Activated T-helper 1 cell treated with anti-CD3 and anti-CD28 coated beads, Interleukin-12 subunit alpha, Interleukin-12 subunit beta, Interleukin-2, Interleukin-4 antibody, amounts not matched to agents 30 ng/mL and 10 ng/mL and 1 ng/mL, durations not matched to agents 14 hours and 24 hours and 36 hours (primary cell): ENCODE results near the gene USP10. TPM values are rescaled to one million over a fixed set of nuclear protein-coding genes. Genes with fewer than 3 reads are reported as not detected.

Experiments used
- DNase-seq: peaks from one replicate; pipeline ENCODE4 v3.0.0; 2021; ENCODE audit warnings: low spot score
- H3K27ac Mint-ChIP-seq: one replicate; pipeline ENCODE4 v1.8.0; 2021; ENCODE audit warnings: mild to moderate bottlenecking, mixed read lengths
- H3K27me3 Mint-ChIP-seq: one replicate; pipeline ENCODE4 v1.8.0; 2022; ENCODE audit warnings: mild to moderate bottlenecking, moderate library complexity, mixed read lengths; ENCODE audit not compliant: insufficient read depth
- H3K36me3 Mint-ChIP-seq: one replicate; pipeline ENCODE4 v1.8.0; 2021; ENCODE audit warnings: low read depth, mixed read lengths
- H3K4me1 Mint-ChIP-seq: one replicate; pipeline ENCODE4 v1.8.0; 2021; ENCODE audit warnings: low read depth, mixed read lengths
- H3K4me3 Mint-ChIP-seq: one replicate; pipeline ENCODE4 v1.8.0; 2021; ENCODE audit warnings: mild to moderate bottlenecking, moderate library complexity, mixed read lengths
- H3K9me3 Mint-ChIP-seq: one replicate; pipeline ENCODE4 v1.8.0; 2021; ENCODE audit warnings: mixed read lengths
- intact Hi-C: fragments of 100-400 bp; cut with micrococcal nuclease; formaldehyde crosslinking; loops from one replicate; pipeline ENCODE4 v1.15.1; 2024
- total RNA-seq: library from RNA; stranded (reverse); gene quantifications from 2 replicates; pipeline ENCODE4 v1.2.3, GENCODE V29; 2022

Gene USP10
- total RNA-seq, 1 donor from 2014 or later: 153 TPM

- intact Hi-C loops: no loop called here
- Mint-ChIP-seq H3K4me3 (peak overlapping the region; percentile 11), H3K9me3 (no peaks in the 10 kb centered on the region), H3K4me1 (peaks cover 42% of the 10 kb centered on the region), H3K27ac (peak overlapping the region; percentile 29), H3K36me3 (peaks cover 63% of the 10 kb centered on the region), H3K27me3 (no peaks in the 10 kb centered on the region)
- no peak for DNase-seq
Observed at GRCh38 chr16:84768061-84768807, 68.4 kb downstream of the USP10 start.

DNA sequence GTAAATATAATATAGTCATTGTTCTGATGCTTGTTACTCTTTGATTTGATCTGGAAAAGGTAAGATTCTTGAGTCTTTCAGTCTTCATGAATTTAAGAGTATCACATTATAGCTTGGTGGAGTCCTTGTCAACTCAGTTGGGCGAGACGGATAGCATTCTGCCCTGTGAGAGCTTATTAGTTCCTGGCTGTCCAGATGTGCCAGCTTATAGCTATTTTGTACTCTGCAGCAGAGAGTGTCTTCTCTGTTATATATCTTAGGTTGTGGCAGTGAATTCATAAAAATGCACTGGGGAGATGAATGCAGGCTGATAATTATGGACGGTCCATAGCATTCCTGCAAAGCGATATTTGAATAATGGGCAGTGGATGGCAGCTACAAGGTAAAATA is 69.0 kb downstream of the USP10 start:
- peaks cover 42% of the 10 kb centered on the region for H3K4me1 Mint-ChIP-seq
- no peak overlapping the region for H3K4me3 Mint-ChIP-seq
- H3K9me3 Mint-ChIP-seq: no peaks in the 10 kb centered on the region
- DNase-seq: no peak
- intact Hi-C loops: no loop called here
- H3K27ac Mint-ChIP-seq: no peak overlapping the region
- peaks cover 64% of the 10 kb centered on the region for H3K36me3 Mint-ChIP-seq
- no peaks in the 10 kb centered on the region for H3K27me3 Mint-ChIP-seq

- no peak overlapping the region for H3K27ac Mint-ChIP-seq
- peaks cover 59% of the 10 kb centered on the region for H3K36me3 Mint-ChIP-seq
Observed at GRCh38 chr16:84769416-84769815, 69.6 kb downstream of the USP10 start.

GRCh38 chr16:84773312-84773711 is 73.5 kb downstream of the USP10 start:
- intact Hi-C loops: no loop called here
- DNase-seq: no peak
- H3K4me1 Mint-ChIP-seq: peaks cover 15% of the 10 kb centered on the region
- H3K9me3 Mint-ChIP-seq: no peaks in the 10 kb centered on the region
- H3K27me3 Mint-ChIP-seq: no peaks in the 10 kb centered on the region
- no peak overlapping the region for H3K27ac Mint-ChIP-seq
- H3K36me3 Mint-ChIP-seq: peaks cover 52% of the 10 kb centered on the region
- H3K4me3 Mint-ChIP-seq: no peak overlapping the region

More at GRCh38 chr16:84769416-84769815, 69.6 kb downstream of the USP10 start:
- no peak overlapping the region for H3K4me3 Mint-ChIP-seq
- H3K27me3 Mint-ChIP-seq: no peaks in the 10 kb centered on the region
- intact Hi-C loops: no loop called here
- H3K4me1 Mint-ChIP-seq: peaks cover 42% of the 10 kb centered on the region
- H3K9me3 Mint-ChIP-seq: no peaks in the 10 kb centered on the region
- no peak for DNase-seq

GRCh38 chr16:84774810-84775209 is 75.0 kb downstream of the USP10 start:
- H3K36me3 Mint-ChIP-seq: peaks cover 51% of the 10 kb centered on the region
- no peaks in the 10 kb centered on the region for H3K27me3 Mint-ChIP-seq
- intact Hi-C loops: no loop called here
- H3K27ac Mint-ChIP-seq: no peak overlapping the region
- no peaks in the 10 kb centered on the region for H3K9me3 Mint-ChIP-seq
- peaks cover 4% of the 10 kb centered on the region for H3K4me1 Mint-ChIP-seq
- no peak for DNase-seq
- no peak overlapping the region for H3K4me3 Mint-ChIP-seq

DNA sequence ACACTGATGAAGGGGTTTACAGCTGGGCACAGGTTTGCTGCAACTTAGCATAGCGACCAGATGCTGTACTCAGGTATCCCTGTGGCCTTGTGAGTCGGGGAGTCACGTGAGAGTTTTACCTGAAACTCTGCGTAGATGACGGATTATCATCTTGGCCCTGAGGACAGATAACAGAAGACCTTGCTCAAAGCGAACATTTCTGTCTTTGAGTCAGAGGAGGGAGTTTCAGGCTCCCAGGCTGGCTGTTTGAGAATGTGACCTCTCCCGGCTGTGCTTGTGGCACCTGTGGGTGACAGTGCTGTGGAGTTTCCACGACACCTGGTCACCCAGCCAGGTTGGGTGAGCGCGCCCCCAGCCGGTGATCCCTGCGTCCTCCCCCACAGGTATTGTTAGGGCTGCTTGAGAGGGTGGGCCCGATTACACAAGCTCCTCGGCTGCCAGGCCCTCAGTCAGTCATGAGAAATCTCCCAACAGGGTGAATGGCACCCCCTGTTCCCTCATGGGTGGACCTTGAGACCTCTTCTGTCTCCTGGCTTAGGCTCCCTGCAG is 75.5 kb downstream of the USP10 start:
- Mint-ChIP-seq H3K27me3 (no peaks in the 10 kb centered on the region), H3K9me3 (no peaks in the 10 kb centered on the region), H3K4me1 (peaks cover 4% of the 10 kb centered on the region), H3K36me3 (peaks cover 54% of the 10 kb centered on the region), H3K4me3 (no peak overlapping the region), H3K27ac (no peak overlapping the region)
- no peak for DNase-seq
- intact Hi-C loops: no loop called here

- peaks cover 53% of the 10 kb centered on the region for H3K36me3 Mint-ChIP-seq
- H3K9me3 Mint-ChIP-seq: no peaks in the 10 kb centered on the region
Observed at GRCh38 chr16:84777435-84777834, 77.6 kb downstream of the USP10 start.

GRCh38 chr16:84778720-84779119 is 78.9 kb downstream of the USP10 start:
- H3K27me3 Mint-ChIP-seq: no peaks in the 10 kb centered on the region

More at GRCh38 chr16:84777435-84777834, 77.6 kb downstream of the USP10 start:
- no peak for DNase-seq
- Mint-ChIP-seq H3K27me3 (no peaks in the 10 kb centered on the region), H3K4me1 (peaks cover 4% of the 10 kb centered on the region), H3K4me3 (no peak overlapping the region), H3K27ac (no peak overlapping the region)
- intact Hi-C loops: no loop called here

GRCh38 chr16:84780063-84780462 is 80.3 kb downstream of the USP10 start:
- no peak for DNase-seq
- no peaks in the 10 kb centered on the region for H3K27me3 Mint-ChIP-seq
- H3K4me1 Mint-ChIP-seq: no peaks in the 10 kb centered on the region
- intact Hi-C loops: no loop called here
- H3K36me3 Mint-ChIP-seq: peaks cover 37% of the 10 kb centered on the region
- H3K27ac Mint-ChIP-seq: no peak overlapping the region
- no peaks in the 10 kb centered on the region for H3K9me3 Mint-ChIP-seq
- no peak overlapping the region for H3K4me3 Mint-ChIP-seq

More at GRCh38 chr16:84778720-84779119, 78.9 kb downstream of the USP10 start:
- Mint-ChIP-seq H3K9me3 (no peaks in the 10 kb centered on the region), H3K4me3 (no peak overlapping the region), H3K27ac (no peak overlapping the region), H3K36me3 (peaks cover 44% of the 10 kb centered on the region), H3K4me1 (peaks cover 4% of the 10 kb centered on the region)
- intact Hi-C loops: no loop called here
- no peak for DNase-seq

- H3K27ac Mint-ChIP-seq: no peak overlapping the region
Observed at GRCh38 chr16:84780544-84781376, 81.0 kb downstream of the USP10 start.

GRCh38 chr16:84782846-84783245 is 83.0 kb downstream of the USP10 start:
- DNase-seq: no peak
- peaks cover 20% of the 10 kb centered on the region for H3K36me3 Mint-ChIP-seq
- H3K27me3 Mint-ChIP-seq: no peaks in the 10 kb centered on the region
- no peak overlapping the region for H3K27ac Mint-ChIP-seq
- H3K4me3 Mint-ChIP-seq: no peak overlapping the region
- intact Hi-C loops: no loop called here
- H3K9me3 Mint-ChIP-seq: no peaks in the 10 kb centered on the region
- H3K4me1 Mint-ChIP-seq: no peaks in the 10 kb centered on the region

More at GRCh38 chr16:84780544-84781376, 81.0 kb downstream of the USP10 start:
- H3K9me3 Mint-ChIP-seq: no peaks in the 10 kb centered on the region
- H3K27me3 Mint-ChIP-seq: no peaks in the 10 kb centered on the region
- H3K36me3 Mint-ChIP-seq: peaks cover 32% of the 10 kb centered on the region
- intact Hi-C loops: no loop called here
- no peak for DNase-seq
- H3K4me3 Mint-ChIP-seq: no peak overlapping the region
- H3K4me1 Mint-ChIP-seq: no peaks in the 10 kb centered on the region

GRCh38 chr16:84785843-84786581 is 86.2 kb downstream of the USP10 start:
- Mint-ChIP-seq H3K4me1 (no peaks in the 10 kb centered on the region), H3K27ac (no peak overlapping the region)
- intact Hi-C loops: no loop called here

More at GRCh38 chr16:84785843-84786581, 86.2 kb downstream of the USP10 start:
- no peak for DNase-seq
- Mint-ChIP-seq H3K36me3 (no peaks in the 10 kb centered on the region), H3K4me3 (no peak overlapping the region), H3K9me3 (no peaks in the 10 kb centered on the region), H3K27me3 (no peaks in the 10 kb centered on the region)
